GM12801 (cell line): ENCODE data around the gene SKI.

Experiments used
- TF ChIP-seq, protein P1 (sequence below): IDR thresholded peaks from one replicate; pipeline ENCODE4 v1.5.1; 2011; ENCODE audit warnings: control low read depth; ENCODE audit not compliant: insufficient read length; ENCODE audit errors: extremely low read depth

The SKI gene

GRCh38 chr1:2224631-2225428 lies 3.3 kb upstream of the SKI start:
- TF ChIP-seq, protein P1, sequence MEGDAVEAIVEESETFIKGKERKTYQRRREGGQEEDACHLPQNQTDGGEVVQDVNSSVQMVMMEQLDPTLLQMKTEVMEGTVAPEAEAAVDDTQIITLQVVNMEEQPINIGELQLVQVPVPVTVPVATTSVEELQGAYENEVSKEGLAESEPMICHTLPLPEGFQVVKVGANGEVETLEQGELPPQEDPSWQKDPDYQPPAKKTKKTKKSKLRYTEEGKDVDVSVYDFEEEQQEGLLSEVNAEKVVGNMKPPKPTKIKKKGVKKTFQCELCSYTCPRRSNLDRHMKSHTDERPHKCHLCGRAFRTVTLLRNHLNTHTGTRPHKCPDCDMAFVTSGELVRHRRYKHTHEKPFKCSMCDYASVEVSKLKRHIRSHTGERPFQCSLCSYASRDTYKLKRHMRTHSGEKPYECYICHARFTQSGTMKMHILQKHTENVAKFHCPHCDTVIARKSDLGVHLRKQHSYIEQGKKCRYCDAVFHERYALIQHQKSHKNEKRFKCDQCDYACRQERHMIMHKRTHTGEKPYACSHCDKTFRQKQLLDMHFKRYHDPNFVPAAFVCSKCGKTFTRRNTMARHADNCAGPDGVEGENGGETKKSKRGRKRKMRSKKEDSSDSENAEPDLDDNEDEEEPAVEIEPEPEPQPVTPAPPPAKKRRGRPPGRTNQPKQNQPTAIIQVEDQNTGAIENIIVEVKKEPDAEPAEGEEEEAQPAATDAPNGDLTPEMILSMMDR, result no peak

GRCh38 chr1:2226525-2227345 lies 1.4 kb upstream of the SKI start:
- TF ChIP-seq, protein P1, result no peak

GRCh38 chr1:2227346-2228156 lies 568 bp upstream of the SKI start:
- TF ChIP-seq, protein P1, result no peak

- TF ChIP-seq, protein P1, result no peak
Observed at GRCh38 chr1:2228694-2229036, 546 bp downstream of the SKI start.

- TF ChIP-seq, protein P1, result no peak
Observed at GRCh38 chr1:2229037-2229864, 1.1 kb downstream of the SKI start.

- TF ChIP-seq, protein P1, result no peak
Observed at GRCh38 chr1:2229911-2230731, 2.0 kb downstream of the SKI start.
